ENCODE data around the gene IPCEF1.

Gene IPCEF1

GRCh38 chr6:154289818-154290508 is 66.6 kb downstream of the IPCEF1 start:
- no peak for DNase-seq

- DNase-seq, result no peak
Measured at GRCh38 chr6:154285826-154286225, 70.8 kb downstream of the IPCEF1 start.

- no peak for DNase-seq
Measured at GRCh38 chr6:154284313-154284853, 72.2 kb downstream of the IPCEF1 start.

- no peak for DNase-seq
Measured at GRCh38 chr6:154280521-154280920, 76.1 kb downstream of the IPCEF1 start.

GRCh38 chr6:154277629-154278017 is 79.0 kb downstream of the IPCEF1 start:
- DNase-seq, result no peak

- DNase-seq, result peak; percentile 66
Measured at GRCh38 chr6:154276810-154277628, 79.6 kb downstream of the IPCEF1 start.

- no peak for DNase-seq
Measured at GRCh38 chr6:154274168-154274567, 82.4 kb downstream of the IPCEF1 start.

- no peak for DNase-seq
Measured at GRCh38 chr6:154268486-154268885, 88.1 kb downstream of the IPCEF1 start.

GRCh38 chr6:154267508-154268106 is 89.0 kb downstream of the IPCEF1 start:
- no peak for DNase-seq

- no peak for DNase-seq
Measured at GRCh38 chr6:154266560-154267099, 90.0 kb downstream of the IPCEF1 start.

- peak; percentile 79 for DNase-seq
Measured at GRCh38 chr6:154261688-154262397, 94.8 kb downstream of the IPCEF1 start.

GRCh38 chr6:154258064-154258757 is 98.4 kb downstream of the IPCEF1 start:
- peak; percentile 93 for DNase-seq

- peak; percentile 96 for DNase-seq
Measured at GRCh38 chr6:154257067-154257466, 99.5 kb downstream of the IPCEF1 start.

GRCh38 chr6:154252678-154253077 is 103.9 kb downstream of the IPCEF1 start:
- DNase-seq, result peak; percentile 53

GRCh38 chr6:154251116-154251515 is 105.5 kb downstream of the IPCEF1 start:
- DNase-seq, result no peak

- DNase-seq, result peak; percentile 46
Measured at GRCh38 chr6:154249499-154250298, 106.9 kb downstream of the IPCEF1 start.

GRCh38 chr6:154247119-154247861 is 109.3 kb downstream of the IPCEF1 start:
- peak; percentile 37 for DNase-seq

GRCh38 chr6:154246723-154247118 is 109.9 kb downstream of the IPCEF1 start:
- no peak for DNase-seq

GRCh38 chr6:154245506-154245905 is 111.1 kb downstream of the IPCEF1 start:
- DNase-seq, result no peak
